HG02759 (cell line): ENCODE results near the gene SKIDA1.

Experiments
- ATAC-seq: cut with Tn5 transposase; IDR thresholded peaks from one replicate; pipeline ENCODE4 v1.9.1; 2021; ENCODE audit warnings: mild to moderate bottlenecking, moderate library complexity; ENCODE audit not compliant: unreplicated experiment

The SKIDA1 gene

GRCh38 chr10:21502348-21502740, 23.1 kb downstream of the SKIDA1 start:
- ATAC-seq, result no peak

DNA sequence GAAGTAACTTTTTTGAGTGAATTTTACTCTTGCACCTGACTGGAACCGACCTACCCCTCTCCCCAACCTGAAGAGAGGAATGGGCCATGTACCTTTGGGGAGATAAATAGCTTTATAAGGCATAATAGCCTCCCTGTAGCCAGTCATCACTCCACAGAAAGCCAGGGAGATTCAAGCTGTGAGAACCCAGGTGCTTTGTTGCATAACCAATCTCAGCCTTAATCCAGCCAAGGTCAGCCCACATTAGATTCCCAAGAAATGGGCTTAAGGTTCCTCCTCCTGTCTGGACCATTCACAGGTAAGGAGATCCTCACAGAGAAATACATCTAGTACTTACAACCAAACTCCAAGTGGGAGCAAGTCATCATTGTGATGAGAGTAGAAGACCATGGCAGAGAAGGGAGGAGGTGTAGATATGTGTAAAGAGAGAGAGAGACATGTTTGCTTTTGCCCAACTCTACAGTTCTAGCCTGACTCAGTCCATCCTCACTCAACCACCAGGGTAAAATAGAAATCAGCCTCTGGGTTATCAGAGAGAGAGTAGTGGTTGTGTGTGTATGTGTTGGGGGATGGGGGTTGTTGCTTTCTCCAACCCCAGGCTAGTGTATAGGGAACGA, 23.6 kb downstream of the SKIDA1 start:
- ATAC-seq, result no peak

DNA sequence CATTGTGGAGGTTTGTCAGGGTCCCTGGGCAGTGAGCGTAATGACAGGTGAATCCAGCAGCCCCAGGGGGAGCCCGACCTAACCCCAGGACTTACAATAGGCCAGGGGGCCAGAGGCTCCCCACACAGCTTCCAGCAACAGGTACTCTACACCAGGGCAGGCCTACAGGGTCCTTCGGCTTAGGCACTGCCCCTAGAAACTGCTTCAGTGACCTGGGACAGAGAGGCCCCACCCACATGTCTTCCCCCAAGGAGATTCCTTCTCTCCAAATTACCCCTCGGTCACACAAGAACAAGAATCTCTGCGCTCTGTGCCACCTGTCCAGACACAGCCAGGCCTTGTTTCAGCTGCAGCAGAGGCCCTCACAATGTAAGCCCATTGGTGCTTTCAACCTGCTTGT, 24.4 kb downstream of the SKIDA1 start:
- ATAC-seq, result no peak

DNA sequence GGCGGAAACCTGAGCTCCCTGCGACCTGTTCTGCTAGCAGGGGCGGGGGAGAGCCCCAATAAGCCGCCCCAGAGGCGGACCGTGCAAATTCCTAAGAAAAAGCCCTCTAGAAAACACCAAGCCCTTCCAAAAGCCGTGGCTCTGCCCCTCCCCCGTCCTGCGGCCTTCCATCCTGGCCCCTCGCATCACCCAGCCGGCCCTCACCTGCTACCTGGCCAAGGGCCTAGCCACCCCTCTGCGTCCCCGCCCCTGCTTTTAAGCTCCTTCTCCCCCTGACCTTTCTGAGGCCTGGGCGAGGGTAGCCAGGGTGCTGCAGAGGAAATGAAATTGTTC, 24.9 kb downstream of the SKIDA1 start:
- ATAC-seq, result no peak

DNA sequence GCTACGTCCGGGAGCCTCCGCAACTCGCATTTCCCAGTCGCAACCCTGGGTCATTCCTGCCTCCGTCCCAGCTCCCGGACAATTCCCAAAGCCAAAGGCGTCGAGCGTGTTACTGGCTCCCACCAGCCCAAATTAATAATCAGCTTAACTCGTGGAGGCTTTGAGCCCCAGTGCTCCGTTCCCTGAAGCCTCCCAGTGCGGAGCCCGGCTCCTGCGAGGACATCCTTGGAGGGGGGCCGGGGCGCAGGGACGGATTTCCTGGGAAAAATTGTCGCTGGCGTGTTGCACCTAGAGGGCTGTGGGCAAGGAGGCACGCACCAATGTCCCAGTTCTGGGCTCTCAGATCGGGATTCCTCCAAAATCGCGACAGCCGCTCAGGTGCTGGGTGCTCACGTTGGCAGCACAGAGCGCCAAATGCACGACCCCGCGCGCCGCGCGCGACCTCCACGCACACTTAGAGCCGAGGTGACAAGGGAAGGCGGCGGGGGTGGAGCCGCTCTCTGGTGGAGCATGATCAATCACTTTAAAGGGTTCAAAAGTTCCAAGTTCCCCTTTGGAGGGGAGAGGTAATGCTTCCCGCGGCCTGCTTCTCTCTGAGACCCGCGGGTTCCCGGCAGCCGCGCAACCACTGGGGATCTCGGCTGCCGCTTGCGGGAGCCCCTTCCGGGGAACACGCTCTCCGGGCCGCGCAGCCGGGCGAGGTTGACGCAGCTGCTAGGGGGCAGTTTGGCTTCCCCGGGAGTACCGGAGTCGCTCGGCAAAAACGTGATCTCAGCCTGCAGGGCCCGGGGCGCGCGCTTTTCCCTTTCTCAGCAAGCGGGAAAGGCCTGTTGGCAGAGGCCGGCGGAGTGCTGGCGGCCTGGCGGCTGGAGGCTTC, 25.5 kb downstream of the SKIDA1 start:
- no peak for ATAC-seq

GRCh38 chr10:21498986-21499385, 26.5 kb downstream of the SKIDA1 start:
- no peak for ATAC-seq

- no peak for ATAC-seq
These were observed 27.1 kb downstream of the SKIDA1 start for GRCh38 chr10:21498377-21498776.

DNA sequence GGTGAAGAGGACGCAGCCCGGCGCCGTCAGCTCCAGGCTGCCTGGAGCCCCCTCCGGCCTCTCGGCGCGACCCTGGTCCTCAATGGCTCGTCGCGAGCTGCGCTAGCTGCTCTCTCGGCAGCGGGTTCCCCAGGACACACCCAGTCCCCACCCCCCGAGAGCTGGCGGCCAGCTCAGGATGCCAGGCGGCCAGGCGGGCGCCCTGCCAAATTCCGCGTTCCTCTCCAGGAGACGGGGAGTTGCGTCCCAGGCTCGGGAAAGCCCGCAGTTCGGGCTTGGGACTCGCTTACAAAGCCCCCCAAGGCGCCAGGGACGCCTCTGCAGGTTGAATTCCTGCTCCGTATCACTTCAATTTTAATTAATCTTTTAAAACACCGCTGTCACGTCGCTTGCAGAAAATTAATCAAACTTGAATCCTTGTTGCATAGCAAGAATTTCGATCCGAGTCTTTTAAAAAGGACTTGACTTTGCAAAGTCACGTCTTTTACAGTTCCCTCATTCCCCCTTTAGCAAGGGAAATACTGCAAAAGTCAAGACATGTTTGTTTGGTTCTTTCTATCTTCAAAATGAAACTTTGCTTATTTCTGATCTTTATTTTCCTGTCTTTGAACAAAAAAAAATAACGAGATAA, 28.2 kb downstream of the SKIDA1 start:
- no peak for ATAC-seq

DNA sequence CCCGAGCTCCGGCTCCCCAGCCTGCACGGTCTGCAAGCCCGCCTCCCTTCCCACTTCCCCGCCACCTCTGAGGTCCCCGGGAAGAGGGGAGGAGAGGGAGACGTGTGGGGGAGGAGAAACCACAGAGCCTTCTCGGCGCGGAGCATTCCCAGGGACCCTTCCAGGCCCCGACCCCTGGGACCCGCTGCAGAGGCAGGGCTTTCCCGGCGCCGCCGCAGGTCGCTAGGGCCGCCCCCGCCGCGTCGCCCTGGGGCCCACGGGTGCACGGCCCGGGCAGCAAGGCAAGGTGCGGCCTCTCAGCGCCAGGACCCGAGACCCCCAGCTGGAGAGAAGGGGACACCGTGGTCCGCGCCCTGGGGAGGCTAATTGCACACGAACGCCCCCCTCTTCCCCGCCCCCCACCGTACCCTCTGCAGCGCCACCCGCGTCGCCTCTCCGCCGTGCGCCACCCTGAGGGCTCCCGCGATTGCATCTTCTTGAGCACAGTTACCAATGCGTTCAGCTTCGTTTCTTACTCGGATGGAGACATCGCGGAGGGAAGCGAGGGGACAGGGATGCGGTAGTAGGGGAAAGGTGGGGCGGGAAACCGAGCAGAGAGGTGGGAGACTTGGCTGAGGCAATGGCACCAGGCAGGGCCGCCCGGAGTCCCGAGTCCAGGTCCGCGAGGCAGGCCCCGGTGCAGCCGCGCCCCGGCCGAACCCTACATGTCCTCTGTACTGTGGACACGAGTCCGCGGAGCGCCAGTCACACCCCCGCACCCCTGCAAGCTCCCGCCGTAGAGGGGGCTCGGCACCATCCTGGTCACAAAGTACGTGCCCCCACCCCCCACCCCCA, 28.9 kb downstream of the SKIDA1 start:
- ATAC-seq, result peak; percentile 50

DNA sequence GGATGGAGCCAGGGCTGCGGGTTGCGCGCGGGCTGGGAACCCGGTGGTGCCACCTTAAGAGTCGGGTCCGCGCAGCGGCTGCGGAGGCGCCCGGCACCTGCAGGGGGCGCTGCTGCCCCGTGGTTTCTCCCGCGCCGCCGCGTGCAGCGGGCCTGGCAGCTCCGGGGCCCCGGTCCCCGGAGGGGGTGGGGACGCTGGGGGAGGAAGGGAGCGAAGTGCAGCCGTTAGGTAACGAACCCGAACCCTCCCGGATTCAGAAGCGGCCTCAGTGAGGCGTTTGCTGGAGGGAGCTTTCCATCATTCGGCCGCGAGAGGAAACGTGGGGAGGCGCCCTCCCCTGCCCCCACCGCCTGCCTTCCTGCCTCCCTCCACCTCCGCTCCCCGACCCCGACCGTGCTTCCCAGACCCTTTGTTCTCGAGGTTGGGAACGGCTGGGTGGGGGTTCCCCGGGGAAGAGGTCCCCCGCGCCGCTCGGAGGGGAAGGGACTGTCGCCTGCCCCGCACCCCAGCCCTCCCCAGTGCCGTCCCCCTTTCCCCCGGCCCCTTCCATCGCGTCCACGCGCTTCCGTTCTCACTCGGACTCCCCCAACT, 29.6 kb downstream of the SKIDA1 start:
- ATAC-seq, result peak; percentile 71

DNA sequence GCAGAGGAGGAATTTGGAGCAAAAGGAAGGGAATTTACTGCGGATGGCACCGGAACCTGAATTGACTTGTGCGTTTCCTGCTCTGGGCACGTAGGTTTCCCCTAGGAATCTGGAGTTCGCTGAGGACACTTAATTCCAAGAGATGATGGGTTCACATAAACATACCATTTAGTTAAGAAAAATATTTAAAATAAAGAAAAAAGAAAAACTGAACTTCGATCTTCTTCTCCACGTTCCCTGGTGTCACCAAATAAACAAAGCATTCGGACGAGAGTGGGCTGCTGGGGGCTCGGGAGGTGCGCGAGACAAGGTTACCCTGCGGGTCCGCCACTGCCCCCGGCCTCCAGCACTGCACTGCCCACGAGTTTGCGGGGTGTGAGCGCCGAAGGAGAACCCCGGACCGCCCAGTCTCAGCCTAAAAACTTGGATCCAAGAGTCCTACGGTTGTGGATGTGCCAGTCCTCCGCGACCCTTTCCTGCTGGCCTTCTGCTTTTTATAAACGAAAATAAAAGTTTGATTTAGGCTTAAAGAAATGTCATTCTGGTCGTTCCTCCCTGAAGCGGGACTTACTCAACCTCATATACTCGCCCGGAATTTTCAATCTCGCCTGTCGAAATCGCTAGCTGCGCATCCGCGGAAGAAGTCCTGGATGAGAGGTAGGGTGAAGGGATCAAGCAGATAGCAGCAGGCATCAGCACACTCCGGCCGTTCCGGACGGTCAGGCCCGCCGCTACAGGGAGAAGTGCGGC, 30.3 kb downstream of the SKIDA1 start:
- ATAC-seq, result peak; percentile 1

DNA sequence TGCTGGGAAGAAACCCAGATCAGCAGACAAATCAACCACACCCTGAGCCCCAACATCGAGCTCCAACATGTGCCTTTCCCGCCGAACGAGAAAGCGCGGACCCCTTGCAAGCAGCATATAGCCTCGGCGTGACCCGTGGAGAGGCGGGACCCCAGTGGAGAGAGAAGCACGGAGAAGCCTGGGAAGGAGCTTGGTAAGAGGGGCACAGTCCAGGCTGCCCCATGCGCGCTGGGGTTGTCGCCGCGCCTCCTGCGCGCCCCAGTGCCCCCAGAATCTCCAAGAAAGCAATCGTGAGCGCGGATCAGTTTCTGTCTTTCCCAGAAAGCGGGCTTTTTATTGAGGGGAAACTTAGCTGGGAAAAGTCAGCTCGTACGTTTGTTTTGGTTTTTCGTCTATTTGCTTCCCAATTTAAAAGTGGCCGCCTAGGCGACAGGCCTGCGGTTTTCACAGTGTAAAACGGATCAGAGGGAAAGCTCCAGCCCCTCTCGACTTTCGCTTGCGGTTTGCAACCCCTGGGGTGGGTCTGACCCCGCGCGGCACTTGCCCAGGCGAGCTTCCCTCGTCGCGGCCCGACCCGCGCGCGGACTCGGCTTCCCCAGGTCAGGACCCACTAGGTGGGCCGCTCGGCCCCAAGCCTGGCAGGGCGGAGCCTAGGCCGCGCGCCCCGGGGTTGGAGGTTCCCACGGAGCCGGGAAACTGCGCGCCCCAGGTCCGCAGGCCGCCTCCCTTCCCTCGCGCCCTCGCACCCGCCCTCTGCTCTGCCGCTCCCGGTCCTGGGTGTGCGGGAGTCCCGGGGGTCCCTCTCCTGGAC, 31.1 kb downstream of the SKIDA1 start:
- peak; percentile 31 for ATAC-seq

- ATAC-seq, result no peak
These were observed 31.7 kb downstream of the SKIDA1 start for GRCh38 chr10:21493784-21494183.

- no peak for ATAC-seq
These were observed 33.1 kb downstream of the SKIDA1 start for GRCh38 chr10:21492421-21492820.

GRCh38 chr10:21490711-21491105, 34.8 kb downstream of the SKIDA1 start:
- no peak for ATAC-seq

- no peak for ATAC-seq
These were observed 35.3 kb downstream of the SKIDA1 start for GRCh38 chr10:21490028-21490710.

DNA sequence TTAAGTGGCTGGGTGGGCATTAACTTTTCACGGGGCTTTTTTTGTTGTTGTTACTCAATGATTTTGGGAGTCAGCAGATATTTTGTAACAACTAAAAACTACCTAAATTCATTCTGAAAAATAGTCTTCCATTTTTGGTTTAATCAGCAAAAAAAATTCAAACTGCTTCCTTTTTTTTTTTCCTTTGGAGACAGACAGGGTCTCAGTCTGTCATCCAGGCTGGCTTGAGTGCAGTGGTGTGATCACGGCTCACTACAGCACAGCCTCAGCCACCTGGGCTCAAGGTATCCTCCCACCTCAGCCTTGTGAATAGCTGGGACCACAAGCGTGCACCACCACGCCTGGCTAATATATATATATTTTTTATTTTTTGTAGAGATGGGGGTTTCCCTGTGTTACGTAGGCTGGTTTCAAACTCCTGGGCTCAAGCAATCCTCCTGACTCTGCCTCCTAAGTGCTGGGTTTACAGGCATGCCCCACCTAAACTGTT, 36.5 kb downstream of the SKIDA1 start:
- ATAC-seq, result no peak

- no peak for ATAC-seq
These were observed 37.1 kb downstream of the SKIDA1 start for GRCh38 chr10:21488246-21488956.
